ENCODE results near the gene SLC26A1.

DNA sequence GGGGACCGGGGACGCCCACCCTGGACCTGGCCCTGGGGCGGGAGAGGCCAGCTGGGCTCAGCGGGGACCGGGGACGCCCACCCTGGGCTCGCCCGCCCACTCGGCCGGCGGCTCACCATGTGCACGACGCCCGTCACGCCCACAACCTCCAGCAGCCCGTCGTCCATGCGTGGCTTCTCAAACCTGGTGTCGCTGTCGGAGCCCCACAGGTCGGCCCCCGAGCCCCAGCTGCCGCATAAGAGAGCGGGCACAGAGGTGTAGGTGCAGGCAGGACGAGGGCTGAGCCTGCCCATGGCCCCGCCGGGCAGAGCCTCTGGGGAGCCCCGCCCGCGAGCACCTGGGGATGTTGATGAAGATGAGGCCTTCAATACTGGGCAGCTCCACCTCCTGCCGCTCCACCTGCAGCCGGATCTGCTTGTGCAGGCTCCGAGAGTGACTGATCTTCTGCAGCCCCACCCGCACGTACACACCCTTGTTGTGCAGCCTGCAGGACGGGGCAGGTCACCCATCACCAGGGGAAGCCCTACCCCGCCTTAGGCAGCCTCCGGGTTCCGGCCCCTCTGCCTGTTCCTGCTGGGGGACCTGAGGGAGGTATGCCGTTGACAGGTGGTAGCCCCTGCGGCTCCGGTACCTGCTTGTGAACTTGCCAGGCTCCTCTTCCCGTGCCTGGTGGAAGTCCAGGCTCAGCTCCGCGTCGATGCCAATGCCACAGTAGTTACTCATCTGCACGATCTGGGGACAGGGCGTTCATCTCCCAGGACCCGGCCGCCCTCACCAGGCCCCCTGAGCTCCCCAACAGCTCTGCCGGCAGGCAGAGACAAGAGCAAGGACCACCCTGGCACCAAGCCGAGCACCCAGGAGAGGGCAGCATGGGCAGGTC, 31.6 kb downstream of the SLC26A1 start:
- TF ChIP-seq, protein P1, sequence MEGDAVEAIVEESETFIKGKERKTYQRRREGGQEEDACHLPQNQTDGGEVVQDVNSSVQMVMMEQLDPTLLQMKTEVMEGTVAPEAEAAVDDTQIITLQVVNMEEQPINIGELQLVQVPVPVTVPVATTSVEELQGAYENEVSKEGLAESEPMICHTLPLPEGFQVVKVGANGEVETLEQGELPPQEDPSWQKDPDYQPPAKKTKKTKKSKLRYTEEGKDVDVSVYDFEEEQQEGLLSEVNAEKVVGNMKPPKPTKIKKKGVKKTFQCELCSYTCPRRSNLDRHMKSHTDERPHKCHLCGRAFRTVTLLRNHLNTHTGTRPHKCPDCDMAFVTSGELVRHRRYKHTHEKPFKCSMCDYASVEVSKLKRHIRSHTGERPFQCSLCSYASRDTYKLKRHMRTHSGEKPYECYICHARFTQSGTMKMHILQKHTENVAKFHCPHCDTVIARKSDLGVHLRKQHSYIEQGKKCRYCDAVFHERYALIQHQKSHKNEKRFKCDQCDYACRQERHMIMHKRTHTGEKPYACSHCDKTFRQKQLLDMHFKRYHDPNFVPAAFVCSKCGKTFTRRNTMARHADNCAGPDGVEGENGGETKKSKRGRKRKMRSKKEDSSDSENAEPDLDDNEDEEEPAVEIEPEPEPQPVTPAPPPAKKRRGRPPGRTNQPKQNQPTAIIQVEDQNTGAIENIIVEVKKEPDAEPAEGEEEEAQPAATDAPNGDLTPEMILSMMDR (IDR thresholded peaks at IDR 0.05) = no peak
- TF ChIP-seq POLR2A (IDR thresholded peaks at IDR 0.05) = no peak

Data from tibial nerve (tissue), 3 donors.